Thyroid gland (tissue), 4 donors: Measurements from ENCODE around the gene UBE2O.

Experiments
- POLR2A ChIP-seq, 2 donors: fragments of 450-650 bp; IDR thresholded peaks; one replicate each; pipeline ENCODE4 v1.6.1; 2017; ENCODE audit warnings: antibody characterized with exemption in 2 of 2, mild to moderate bottlenecking in 2 of 2, moderate library complexity in 1 of 2
- TF ChIP-seq, protein P1 (sequence below), 6 experiments: fragments of 200-600 bp in 3 of 6; fragments of 450-650 bp in 3 of 6; sonication (generic) in 3 of 6; IDR thresholded peaks; one replicate each; pipeline ENCODE4 v1.5.1; 2016 to 2019; ENCODE audit warnings: antibody characterized with exemption in 6 of 6, mild to moderate bottlenecking in 2 of 6, inconsistent platforms in 1 of 6, moderate library complexity in 1 of 6

- TF ChIP-seq, protein P1, sequence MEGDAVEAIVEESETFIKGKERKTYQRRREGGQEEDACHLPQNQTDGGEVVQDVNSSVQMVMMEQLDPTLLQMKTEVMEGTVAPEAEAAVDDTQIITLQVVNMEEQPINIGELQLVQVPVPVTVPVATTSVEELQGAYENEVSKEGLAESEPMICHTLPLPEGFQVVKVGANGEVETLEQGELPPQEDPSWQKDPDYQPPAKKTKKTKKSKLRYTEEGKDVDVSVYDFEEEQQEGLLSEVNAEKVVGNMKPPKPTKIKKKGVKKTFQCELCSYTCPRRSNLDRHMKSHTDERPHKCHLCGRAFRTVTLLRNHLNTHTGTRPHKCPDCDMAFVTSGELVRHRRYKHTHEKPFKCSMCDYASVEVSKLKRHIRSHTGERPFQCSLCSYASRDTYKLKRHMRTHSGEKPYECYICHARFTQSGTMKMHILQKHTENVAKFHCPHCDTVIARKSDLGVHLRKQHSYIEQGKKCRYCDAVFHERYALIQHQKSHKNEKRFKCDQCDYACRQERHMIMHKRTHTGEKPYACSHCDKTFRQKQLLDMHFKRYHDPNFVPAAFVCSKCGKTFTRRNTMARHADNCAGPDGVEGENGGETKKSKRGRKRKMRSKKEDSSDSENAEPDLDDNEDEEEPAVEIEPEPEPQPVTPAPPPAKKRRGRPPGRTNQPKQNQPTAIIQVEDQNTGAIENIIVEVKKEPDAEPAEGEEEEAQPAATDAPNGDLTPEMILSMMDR (IDR thresholded peaks at IDR 0.05) = no peak
- no peak for TF ChIP-seq POLR2A (IDR thresholded peaks at IDR 0.05)
Observed at GRCh38 chr17:76353004-76353598, 99.9 kb downstream of the UBE2O start.
